ENCODE measurements around the gene LPAR3.

Gene LPAR3

DNA sequence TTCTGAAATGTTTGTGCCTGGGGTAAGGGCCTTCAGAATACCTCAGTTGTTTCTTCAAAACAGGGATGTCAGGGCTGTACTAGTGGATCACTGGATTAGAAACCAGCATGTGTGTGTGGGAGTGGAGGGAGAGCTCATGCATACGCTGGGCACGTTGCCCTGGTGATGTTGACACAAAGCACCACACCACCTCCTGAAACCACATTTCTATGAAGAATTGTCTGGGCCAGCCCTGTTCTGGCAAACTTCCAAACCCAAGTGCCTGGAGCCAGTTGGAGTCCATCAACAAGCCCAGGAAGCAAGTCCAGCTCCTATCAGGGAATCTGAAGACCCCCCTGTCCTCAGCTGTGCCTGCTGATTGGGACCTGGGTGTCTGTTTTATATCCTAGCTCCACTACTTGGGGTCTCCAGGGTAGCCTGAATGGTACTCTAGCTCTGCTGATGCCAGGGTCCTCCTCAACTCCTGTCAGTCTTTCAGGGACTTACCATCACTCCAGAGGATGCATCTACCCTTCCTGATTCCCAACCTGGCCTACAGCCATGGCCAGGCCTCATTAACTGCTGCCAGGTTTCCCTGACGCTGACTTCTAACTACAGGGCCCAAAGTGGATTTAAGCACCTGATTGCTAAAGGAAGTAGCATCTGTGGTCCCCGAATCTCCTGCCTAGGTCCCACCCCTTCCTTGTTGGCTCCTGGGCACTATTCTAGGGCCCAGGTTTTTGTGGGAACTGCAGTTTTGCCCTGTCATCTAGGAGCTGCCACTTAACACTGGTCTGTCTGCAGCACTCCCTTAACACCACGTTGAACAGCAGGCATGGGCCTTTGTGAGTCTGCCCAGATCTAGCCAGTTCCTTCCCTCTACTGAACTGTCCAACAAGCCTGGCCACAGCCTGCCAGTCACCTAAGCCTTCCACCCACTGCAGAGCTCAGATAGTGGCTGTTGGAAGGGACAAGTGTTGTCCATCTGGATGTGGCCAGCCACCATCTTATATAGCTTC is 45.5 kb downstream of the LPAR3 start:
- peak overlapping the region; percentile 80 for H3K27ac ChIP-seq
- no peak for TF ChIP-seq ZFX (IDR thresholded peaks at IDR 0.05; ENCODE audit: borderline replicate concordance)
- TF ChIP-seq, protein P1, sequence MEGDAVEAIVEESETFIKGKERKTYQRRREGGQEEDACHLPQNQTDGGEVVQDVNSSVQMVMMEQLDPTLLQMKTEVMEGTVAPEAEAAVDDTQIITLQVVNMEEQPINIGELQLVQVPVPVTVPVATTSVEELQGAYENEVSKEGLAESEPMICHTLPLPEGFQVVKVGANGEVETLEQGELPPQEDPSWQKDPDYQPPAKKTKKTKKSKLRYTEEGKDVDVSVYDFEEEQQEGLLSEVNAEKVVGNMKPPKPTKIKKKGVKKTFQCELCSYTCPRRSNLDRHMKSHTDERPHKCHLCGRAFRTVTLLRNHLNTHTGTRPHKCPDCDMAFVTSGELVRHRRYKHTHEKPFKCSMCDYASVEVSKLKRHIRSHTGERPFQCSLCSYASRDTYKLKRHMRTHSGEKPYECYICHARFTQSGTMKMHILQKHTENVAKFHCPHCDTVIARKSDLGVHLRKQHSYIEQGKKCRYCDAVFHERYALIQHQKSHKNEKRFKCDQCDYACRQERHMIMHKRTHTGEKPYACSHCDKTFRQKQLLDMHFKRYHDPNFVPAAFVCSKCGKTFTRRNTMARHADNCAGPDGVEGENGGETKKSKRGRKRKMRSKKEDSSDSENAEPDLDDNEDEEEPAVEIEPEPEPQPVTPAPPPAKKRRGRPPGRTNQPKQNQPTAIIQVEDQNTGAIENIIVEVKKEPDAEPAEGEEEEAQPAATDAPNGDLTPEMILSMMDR (IDR thresholded peaks at IDR 0.05): no peak

DNA sequence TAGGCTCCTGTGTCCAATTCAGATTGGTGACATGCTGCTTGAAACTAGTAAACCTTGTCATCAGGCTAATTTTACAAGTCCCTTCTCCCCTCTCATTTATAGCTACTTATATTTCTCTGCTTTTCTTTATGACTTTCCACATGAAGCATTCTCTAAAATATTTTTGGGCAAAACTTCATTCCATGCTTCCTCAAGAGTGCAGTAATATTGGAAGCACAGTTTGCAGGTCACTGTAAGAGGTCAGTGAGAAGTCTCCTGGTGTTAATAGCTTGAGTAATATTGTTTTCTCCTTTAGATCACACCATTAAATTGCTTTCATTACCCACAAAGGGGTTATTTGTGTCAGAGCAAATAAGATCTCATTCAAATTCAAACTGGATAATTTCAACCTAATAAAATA is 46.6 kb downstream of the LPAR3 start:
- peak overlapping the region; percentile 80 for H3K27ac ChIP-seq
- TF ChIP-seq, protein P1 (IDR thresholded peaks at IDR 0.05): no peak
- TF ChIP-seq ZFX (IDR thresholded peaks at IDR 0.05; ENCODE audit: borderline replicate concordance): no peak

DNA sequence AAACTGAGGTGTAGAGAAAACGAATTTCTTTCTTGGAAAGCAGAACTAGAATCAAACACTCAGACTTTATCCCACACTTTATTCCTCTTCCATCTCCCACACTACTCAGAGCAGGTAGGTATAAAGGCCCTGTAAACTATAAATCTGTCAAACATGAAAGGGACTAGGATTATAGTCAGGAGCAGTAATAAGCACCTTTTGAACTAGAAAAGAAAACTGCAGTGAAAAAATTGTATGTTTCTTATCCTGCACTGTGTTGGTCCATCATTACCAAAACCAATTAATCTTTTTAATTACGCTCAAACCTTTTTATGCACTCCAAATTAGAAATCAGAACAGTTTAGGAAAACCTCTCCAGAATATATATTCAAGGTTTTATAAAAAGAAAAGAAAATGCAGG is 47.6 kb downstream of the LPAR3 start:
- TF ChIP-seq, protein P1 (IDR thresholded peaks at IDR 0.05): no peak
- TF ChIP-seq ZFX (IDR thresholded peaks at IDR 0.05; ENCODE audit: borderline replicate concordance): no peak
- no peak overlapping the region for H3K27ac ChIP-seq

DNA sequence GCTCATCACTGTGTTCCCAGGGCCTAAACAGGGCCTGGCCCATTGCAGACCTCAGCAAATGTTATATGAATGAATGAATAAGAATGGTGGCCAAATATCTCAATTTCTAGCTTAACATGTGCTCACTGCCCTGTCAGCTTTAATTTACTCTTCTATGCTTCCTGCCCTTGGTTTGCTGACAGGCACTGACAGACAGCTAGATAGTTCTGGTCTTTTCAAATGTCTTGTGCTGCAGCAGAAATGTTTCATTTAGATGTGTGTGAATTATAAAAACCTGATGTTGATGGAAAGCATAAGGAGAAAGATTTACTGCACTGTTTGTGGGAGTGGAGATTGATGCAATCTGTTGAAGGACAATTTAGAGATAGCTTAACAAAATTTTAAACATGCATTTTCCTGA is 48.9 kb downstream of the LPAR3 start:
- TF ChIP-seq, protein P1 (IDR thresholded peaks at IDR 0.05): no peak
- TF ChIP-seq ZFX (IDR thresholded peaks at IDR 0.05; ENCODE audit: borderline replicate concordance): no peak
- no peak overlapping the region for H3K27ac ChIP-seq

DNA sequence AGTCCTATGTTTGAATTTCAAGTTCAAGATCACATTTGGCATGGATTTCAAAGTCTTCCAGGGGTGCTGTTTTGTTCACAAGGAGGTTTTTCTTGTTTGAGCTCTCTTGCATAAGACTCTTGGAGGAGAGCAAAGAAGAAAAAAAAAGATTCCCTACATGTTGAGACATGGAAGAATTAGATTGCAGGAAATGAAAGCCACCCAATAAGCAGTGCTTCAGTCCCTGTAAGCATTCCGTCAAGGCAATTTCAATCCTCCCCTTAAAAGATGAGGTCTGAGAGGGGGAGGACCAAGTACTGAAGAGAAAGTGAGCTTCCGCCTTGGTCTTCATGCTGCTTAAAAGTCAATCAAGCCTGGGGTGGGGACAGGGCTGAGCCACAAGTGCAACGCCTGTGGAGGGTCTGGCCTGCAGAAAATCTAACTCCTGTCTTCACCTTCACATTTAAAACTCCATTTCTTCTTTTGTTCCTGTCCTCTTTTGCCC is 50.2 kb downstream of the LPAR3 start:
- H3K27ac ChIP-seq: peak overlapping the region; percentile 22
- TF ChIP-seq, protein P1 (IDR thresholded peaks at IDR 0.05): no peak
- TF ChIP-seq ZFX (IDR thresholded peaks at IDR 0.05; ENCODE audit: borderline replicate concordance): no peak

DNA sequence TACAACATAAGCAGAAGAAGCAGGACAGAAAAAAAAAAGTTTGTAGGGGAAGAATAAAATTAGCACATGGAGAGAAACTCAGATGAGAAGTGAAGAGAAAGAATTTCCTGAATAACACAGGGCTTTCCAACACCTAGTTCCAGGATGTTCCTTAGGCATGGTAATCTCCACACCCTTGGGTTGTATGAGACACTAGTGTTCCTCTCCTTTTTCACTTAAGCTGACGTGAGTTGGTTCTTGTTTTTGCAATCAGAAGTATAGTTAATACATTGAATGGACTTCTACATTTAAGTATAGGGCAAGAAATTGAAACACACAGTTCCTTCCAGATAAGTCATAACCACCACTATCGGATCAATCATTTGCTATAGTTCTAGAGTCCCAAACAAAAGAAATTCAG is 51.0 kb downstream of the LPAR3 start:
- TF ChIP-seq, protein P1 (IDR thresholded peaks at IDR 0.05): no peak
- no peak for TF ChIP-seq ZFX (IDR thresholded peaks at IDR 0.05; ENCODE audit: borderline replicate concordance)
- no peak overlapping the region for H3K27ac ChIP-seq

DNA sequence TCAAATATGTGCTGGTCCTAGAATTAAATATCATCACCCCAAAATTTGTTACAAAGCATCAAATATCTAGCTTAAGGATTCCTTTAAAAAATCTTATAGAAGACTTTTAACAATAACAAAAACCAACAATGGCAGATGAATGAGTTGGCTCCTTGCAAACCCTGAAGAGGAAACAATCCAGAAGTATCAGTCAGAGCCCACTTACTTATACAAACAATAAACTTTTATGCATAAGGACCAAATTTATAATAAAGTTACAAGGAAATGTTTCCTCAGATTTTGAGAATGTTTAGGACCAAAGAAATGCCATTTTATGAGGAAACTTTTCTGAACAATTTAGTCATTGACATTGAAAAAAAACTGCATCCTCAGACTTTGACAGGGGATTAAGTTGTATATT is 52.7 kb downstream of the LPAR3 start:
- TF ChIP-seq, protein P1 (IDR thresholded peaks at IDR 0.05): no peak
- TF ChIP-seq ZFX (IDR thresholded peaks at IDR 0.05; ENCODE audit: borderline replicate concordance): no peak

More for the DNA sequence above, 52.7 kb downstream of the LPAR3 start:
- H3K27ac ChIP-seq: peak overlapping the region; percentile 96

Measured in 22Rv1 (cell line).